HEK293 (cell line): ENCODE results near the gene STIL.

ENCODE experiments used
- CTCF ChIA-PET: fragments of 350-600 bp; formaldehyde crosslinking; extraction: SDS; loops from one replicate; lab custom pipeline; 2021; ENCODE audit warnings: antibody characterized with exemption; lab: Yijun Ruan, JAX
- POLR2A ChIA-PET: fragments of 300-600 bp; formaldehyde crosslinking; extraction: SDS; loops from one replicate; lab custom pipeline; 2020; ENCODE audit warnings: antibody characterized with exemption, inconsistent platforms; lab: Yijun Ruan, JAX
- H3K27ac ChIP-seq: fragments of 200-500 bp; sonication (Bioruptor generic); 2 replicates; pipeline ENCODE4 v1.5.1; 2014; ENCODE audit warnings: low read depth, low read length, control low read depth, inconsistent platforms; ENCODE audit errors: extremely low read depth
- H3K36me3 ChIP-seq, 2 experiments: fragments of 200-500 bp in 1 of 2; sonication (Bioruptor generic) in 1 of 2; 1 replicate in 1 of 2; 2 replicates in 1 of 2; pipeline ENCODE4 v1.5.1; 2014 to 2017; ENCODE audit warnings: inconsistent platforms in 2 of 2, low read length in 2 of 2; ENCODE audit not compliant: control insufficient read depth in 2 of 2, insufficient read depth in 1 of 2
- H3K4me1 ChIP-seq: fragments of 200-500 bp; sonication (Bioruptor generic); 2 replicates; pipeline ENCODE4 v1.5.1; 2014; ENCODE audit warnings: mild to moderate bottlenecking, low read length, inconsistent platforms; ENCODE audit not compliant: control insufficient read depth, insufficient read depth
- H3K4me3 ChIP-seq: 2 replicates; pipeline ENCODE4 v1.5.1; 2011; ENCODE audit warnings: low read depth, mild to moderate bottlenecking, control low read depth, low read length, moderate library complexity
- H3K9me3 ChIP-seq: fragments of 200-500 bp; sonication (Bioruptor generic); 2 replicates; pipeline ENCODE4 v1.5.1; 2014; ENCODE audit warnings: low read depth, low read length, inconsistent platforms; ENCODE audit not compliant: control insufficient read depth, insufficient read depth
- CTCF ChIP-seq: fragments of 450-650 bp; formaldehyde crosslinking; IDR thresholded peaks from 2 replicates; pipeline ENCODE4 v1.5.1; 2016; ENCODE audit warnings: missing biosample characterization, missing genetic modification characterization
- GLIS1 ChIP-seq: fragments of 450-650 bp; formaldehyde crosslinking; IDR thresholded peaks from 2 replicates; pipeline ENCODE4 v1.5.1; 2016; ENCODE audit warnings: missing biosample characterization, missing genetic modification characterization
- PRDM10 ChIP-seq: fragments of 450-650 bp; formaldehyde crosslinking; IDR thresholded peaks from 2 replicates; pipeline ENCODE4 v1.5.1; 2016; ENCODE audit warnings: missing biosample characterization, missing genetic modification characterization
- SP2 ChIP-seq: fragments of 450-650 bp; formaldehyde crosslinking; IDR thresholded peaks from 2 replicates; pipeline ENCODE4 v1.5.1; 2016; ENCODE audit warnings: missing biosample characterization, missing genetic modification characterization
- SP7 ChIP-seq: fragments of 450-650 bp; formaldehyde crosslinking; IDR thresholded peaks from 2 replicates; pipeline ENCODE4 v1.5.1; 2016; ENCODE audit warnings: missing biosample characterization, missing genetic modification characterization
- TRIM28 ChIP-seq: IDR thresholded peaks from 2 replicates; pipeline ENCODE4 v1.6.1; 2011; ENCODE audit warnings: low read length, control low read depth, borderline replicate concordance
- ZBTB17 ChIP-seq: fragments of 450-650 bp; formaldehyde crosslinking; IDR thresholded peaks from 2 replicates; pipeline ENCODE4 v1.5.1; 2016; ENCODE audit warnings: missing biosample characterization, missing genetic modification characterization
- ZBTB20 ChIP-seq: fragments of 450-650 bp; formaldehyde crosslinking; IDR thresholded peaks from 2 replicates; pipeline ENCODE4 v1.5.1; 2016; ENCODE audit warnings: missing biosample characterization, missing genetic modification characterization
- ZFP37 ChIP-seq: fragments of 450-650 bp; formaldehyde crosslinking; IDR thresholded peaks from 2 replicates; pipeline ENCODE4 v1.5.1; 2016; ENCODE audit warnings: missing biosample characterization, missing genetic modification characterization
- ZNF501 ChIP-seq: fragments of 450-650 bp; formaldehyde crosslinking; IDR thresholded peaks from 2 replicates; pipeline ENCODE4 v1.5.1; 2016; ENCODE audit warnings: missing biosample characterization, missing genetic modification characterization
- ZNF561 ChIP-seq: fragments of 450-650 bp; IDR thresholded peaks from 2 replicates; pipeline ENCODE4 v1.5.1; 2018; ENCODE audit warnings: missing biosample characterization, missing genetic modification characterization, borderline replicate concordance
- ZNF660 ChIP-seq: fragments of 450-650 bp; IDR thresholded peaks from 2 replicates; pipeline ENCODE4 v1.5.1; 2018; ENCODE audit warnings: missing biosample characterization, mild to moderate bottlenecking, missing genetic modification characterization
- ZNF768 ChIP-seq: fragments of 450-650 bp; formaldehyde crosslinking; IDR thresholded peaks from 2 replicates; pipeline ENCODE4 v1.5.1; 2018; ENCODE audit warnings: missing biosample characterization, mild to moderate bottlenecking, missing genetic modification characterization
- TF ChIP-seq, protein P1 (sequence below): fragments of 450-650 bp; formaldehyde crosslinking; conservative IDR thresholded peaks from 2 replicates; pipeline ENCODE4 v1.5.1; 2016; ENCODE audit warnings: low read depth, missing biosample characterization, missing genetic modification characterization
- TF ChIP-seq, protein P2 (sequence below): fragments of 450-650 bp; formaldehyde crosslinking; IDR thresholded peaks from 2 replicates; pipeline ENCODE4 v1.5.1; 2016; ENCODE audit warnings: missing biosample characterization, missing genetic modification characterization

The STIL gene

GRCh38 chr1:47333578-47333921, 19.6 kb upstream of the STIL start, which contains the start of gene CMPK1:
Gene CMPK1 (plus strand): TSS chr1:47333790. CDS start chr1:47333946, 156 bp downstream.
- CTCF ChIA-PET = interaction anchor here (0.8 to 2.8 kb wide), 4 partner anchors 10 to 71 kb away, joined by 3 to 20 read pairs (median 6); partner anchors contain the start of gene STIL
- peaks cover 4 to 5% of the 10 kb centered on the region in 2 experiments; a peak in 2 of 3 replicates for H3K36me3 ChIP-seq
- H3K27ac ChIP-seq = peak within 1 kb of the TSS; percentile 99
- TF ChIP-seq ZBTB17 (peak; percentile 71; the same call in 1 of the 2 replicates), ZBTB20 (tag by site-specific recombination) (peak; percentile 42; the same call in 1 of the 2 replicates), GLIS1 (tag by site-specific recombination) (peak; percentile 85), ZNF561 (0 out of 2 replicates have a peak, but pooled peaks have one; percentile 15), TRIM28 (peak; percentile 12; the same call in 1 of the 2 replicates), ZNF768 (no peak), CTCF (tag by site-specific recombination) (peak; percentile 38; the same call in 1 of the 2 replicates), PRDM10 (peak; percentile 36; the same call in 1 of the 2 replicates), ZNF660 (tag by site-specific recombination) (peak; percentile 56; the same call in 1 of the 2 replicates), ZNF501 (tag by site-specific recombination) (0 out of 2 replicates have a peak, but pooled peaks have one; percentile 24), ZFP37 (tag by site-specific recombination) (no peak), SP2 (peak; percentile 37; the same call in 1 of the 2 replicates), SP7 (tag by site-specific recombination) (0 out of 2 replicates have a peak, but pooled peaks have one; percentile 27)
- TF ChIP-seq, protein P1, sequence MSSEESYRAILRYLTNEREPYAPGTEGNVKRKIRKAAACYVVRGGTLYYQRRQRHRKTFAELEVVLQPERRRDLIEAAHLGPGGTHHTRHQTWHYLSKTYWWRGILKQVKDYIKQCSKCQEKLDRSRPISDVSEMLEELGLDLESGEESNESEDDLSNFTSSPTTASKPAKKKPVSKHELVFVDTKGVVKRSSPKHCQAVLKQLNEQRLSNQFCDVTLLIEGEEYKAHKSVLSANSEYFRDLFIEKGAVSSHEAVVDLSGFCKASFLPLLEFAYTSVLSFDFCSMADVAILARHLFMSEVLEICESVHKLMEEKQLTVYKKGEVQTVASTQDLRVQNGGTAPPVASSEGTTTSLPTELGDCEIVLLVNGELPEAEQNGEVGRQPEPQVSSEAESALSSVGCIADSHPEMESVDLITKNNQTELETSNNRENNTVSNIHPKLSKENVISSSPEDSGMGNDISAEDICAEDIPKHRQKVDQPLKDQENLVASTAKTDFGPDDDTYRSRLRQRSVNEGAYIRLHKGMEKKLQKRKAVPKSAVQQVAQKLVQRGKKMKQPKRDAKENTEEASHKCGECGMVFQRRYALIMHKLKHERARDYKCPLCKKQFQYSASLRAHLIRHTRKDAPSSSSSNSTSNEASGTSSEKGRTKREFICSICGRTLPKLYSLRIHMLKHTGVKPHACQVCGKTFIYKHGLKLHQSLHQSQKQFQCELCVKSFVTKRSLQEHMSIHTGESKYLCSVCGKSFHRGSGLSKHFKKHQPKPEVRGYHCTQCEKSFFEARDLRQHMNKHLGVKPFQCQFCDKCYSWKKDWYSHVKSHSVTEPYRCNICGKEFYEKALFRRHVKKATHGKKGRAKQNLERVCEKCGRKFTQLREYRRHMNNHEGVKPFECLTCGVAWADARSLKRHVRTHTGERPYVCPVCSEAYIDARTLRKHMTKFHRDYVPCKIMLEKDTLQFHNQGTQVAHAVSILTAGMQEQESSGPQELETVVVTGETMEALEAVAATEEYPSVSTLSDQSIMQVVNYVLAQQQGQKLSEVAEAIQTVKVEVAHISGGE (tag by site-specific recombination) = peak; percentile 87
- TF ChIP-seq, protein P2, sequence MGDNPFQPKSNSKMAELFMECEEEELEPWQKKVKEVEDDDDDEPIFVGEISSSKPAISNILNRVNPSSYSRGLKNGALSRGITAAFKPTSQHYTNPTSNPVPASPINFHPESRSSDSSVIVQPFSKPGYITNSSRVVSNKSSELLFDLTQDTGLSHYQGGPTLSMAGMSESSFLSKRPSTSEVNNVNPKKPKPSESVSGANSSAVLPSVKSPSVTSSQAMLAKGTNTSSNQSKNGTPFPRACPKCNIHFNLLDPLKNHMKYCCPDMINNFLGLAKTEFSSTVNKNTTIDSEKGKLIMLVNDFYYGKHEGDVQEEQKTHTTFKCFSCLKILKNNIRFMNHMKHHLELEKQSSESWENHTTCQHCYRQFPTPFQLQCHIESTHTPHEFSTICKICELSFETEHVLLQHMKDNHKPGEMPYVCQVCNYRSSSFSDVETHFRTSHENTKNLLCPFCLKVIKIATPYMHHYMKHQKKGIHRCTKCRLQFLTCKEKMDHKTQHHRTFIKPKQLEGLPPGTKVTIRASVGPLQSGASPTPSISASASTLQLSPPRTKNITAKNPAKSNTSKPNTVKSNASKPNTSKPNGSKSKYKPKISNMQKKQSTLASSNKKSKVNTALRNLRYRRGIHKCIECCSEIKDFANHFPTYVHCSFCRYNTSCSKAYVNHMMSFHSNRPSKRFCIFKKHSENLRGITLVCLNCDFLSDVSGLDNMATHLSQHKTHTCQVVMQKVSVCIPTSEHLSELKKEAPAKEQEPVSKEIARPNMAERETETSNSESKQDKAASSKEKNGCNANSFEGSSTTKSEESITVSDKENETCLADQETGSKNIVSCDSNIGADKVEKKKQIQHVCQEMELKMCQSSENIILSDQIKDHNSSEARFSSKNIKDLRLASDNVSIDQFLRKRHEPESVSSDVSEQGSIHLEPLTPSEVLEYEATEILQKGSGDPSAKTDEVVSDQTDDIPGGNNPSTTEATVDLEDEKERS (tag by site-specific recombination) = no peak
- POLR2A ChIA-PET = interaction anchor here (0.5 to 4.7 kb wide), 9 partner anchors 9 to 393 kb away, joined by 3 to 88 read pairs (median 4); partner anchors contain the start of genes FOXD2 and STIL
- no peaks in the 10 kb centered on the region for H3K9me3 ChIP-seq
- H3K4me3 ChIP-seq = peak within 1 kb of the TSS; percentile 84
- H3K4me1 ChIP-seq = no peaks in the 10 kb centered on the region
